Neural crest cell (in vitro differentiated cells): Measurements from ENCODE around the gene HP1BP3. TPM values are rescaled to one million over a fixed set of nuclear protein-coding genes. Genes with fewer than 3 reads are reported as not detected.
"Not testable (repeated sequence)": the region's sequence is repeated elsewhere in the genome, so short reads cannot be mapped to it uniquely, and the experiment has no call there.

ENCODE experiments used
- DNase-seq: peaks from one replicate; pipeline ENCODE4 v3.0.0; 2021; ENCODE audit warnings: low read depth, mixed read lengths, low spot score
- H3K27ac Mint-ChIP-seq: one replicate; pipeline ENCODE4 v1.8.0; 2021; ENCODE audit warnings: mild to moderate bottlenecking, mixed read lengths; ENCODE audit not compliant: unreplicated experiment
- H3K27me3 Mint-ChIP-seq: 2 replicates; pipeline ENCODE4 v1.8.0; 2021; ENCODE audit warnings: low read depth, mild to moderate bottlenecking, mixed read lengths
- H3K36me3 Mint-ChIP-seq: 2 replicates; pipeline ENCODE4 v1.8.0; 2021; ENCODE audit warnings: low read depth, mild to moderate bottlenecking, mixed read lengths
- H3K4me1 Mint-ChIP-seq: 2 replicates; pipeline ENCODE4 v1.8.0; 2021; ENCODE audit warnings: mixed read lengths
- H3K4me3 Mint-ChIP-seq: one replicate; pipeline ENCODE4 v1.8.0; 2021; ENCODE audit warnings: mild to moderate bottlenecking, mixed read lengths
- H3K9me3 Mint-ChIP-seq: 2 replicates; pipeline ENCODE4 v1.8.0; 2021; ENCODE audit warnings: mixed read lengths
- CTCF ChIP-seq: fragments of 200-600 bp; sonication (generic); conservative IDR thresholded peaks from 2 replicates; pipeline ENCODE4 v1.5.0; 2021; ENCODE audit warnings: antibody characterized with exemption, mild to moderate bottlenecking
- total RNA-seq: library from RNA; stranded (reverse); gene quantifications from 2 replicates; pipeline ENCODE4 v1.2.1, GENCODE V29; 2021

HP1BP3 gene
- total RNA-seq, 1 donor from 2014 or later, result 303 TPM

- no peaks in the 10 kb centered on the region for H3K4me1 Mint-ChIP-seq
- H3K9me3 Mint-ChIP-seq, result no peaks in the 10 kb centered on the region
- H3K27ac Mint-ChIP-seq, result no peak overlapping the region
- H3K4me3 Mint-ChIP-seq, result no peak overlapping the region
- DNase-seq, result no peak
- no peaks in the 10 kb centered on the region for H3K27me3 Mint-ChIP-seq
- H3K36me3 Mint-ChIP-seq, result peaks cover 16% of the 10 kb centered on the region
- TF ChIP-seq CTCF, result no peak
Measured at GRCh38 chr1:20811916-20812315, 24.8 kb upstream of the HP1BP3 start.

- no peak for DNase-seq
- no peaks in the 10 kb centered on the region for H3K27me3 Mint-ChIP-seq
- TF ChIP-seq CTCF, result no peak
- no peaks in the 10 kb centered on the region for H3K36me3 Mint-ChIP-seq
- no peaks in the 10 kb centered on the region for H3K9me3 Mint-ChIP-seq
- H3K4me1 Mint-ChIP-seq, result peaks cover 2% of the 10 kb centered on the region
- no peak overlapping the region for H3K27ac Mint-ChIP-seq
- H3K4me3 Mint-ChIP-seq, result no peak overlapping the region
Measured at GRCh38 chr1:20793236-20793635, 6.1 kb upstream of the HP1BP3 start.

- no peaks in the 10 kb centered on the region for H3K9me3 Mint-ChIP-seq
- no peaks in the 10 kb centered on the region for H3K27me3 Mint-ChIP-seq
- no peaks in the 10 kb centered on the region for H3K36me3 Mint-ChIP-seq
- DNase-seq, result no peak
- TF ChIP-seq CTCF, result no peak
- no peak overlapping the region for H3K4me3 Mint-ChIP-seq
- peaks cover 11% of the 10 kb centered on the region for H3K4me1 Mint-ChIP-seq
- no peak overlapping the region for H3K27ac Mint-ChIP-seq
Measured at GRCh38 chr1:20792196-20792595, 5.1 kb upstream of the HP1BP3 start.

- Mint-ChIP-seq H3K9me3 (no peaks in the 10 kb centered on the region), H3K36me3 (no peaks in the 10 kb centered on the region), H3K4me1 (peaks cover 11% of the 10 kb centered on the region), H3K27me3 (no peaks in the 10 kb centered on the region), H3K4me3 (peak overlapping the region; percentile 84), H3K27ac (no peak overlapping the region)
- no peak for TF ChIP-seq CTCF
- DNase-seq, result no peak
Measured at GRCh38 chr1:20790785-20791184, 3.7 kb upstream of the HP1BP3 start.

- not testable (repeated sequence) for H3K27me3 Mint-ChIP-seq, H3K27ac Mint-ChIP-seq, H3K9me3 Mint-ChIP-seq, DNase-seq, H3K36me3 Mint-ChIP-seq
- H3K4me1 Mint-ChIP-seq, result peaks cover 21% of the 10 kb centered on the region
- H3K4me3 Mint-ChIP-seq, result peak overlapping the region; percentile 51
Measured at GRCh38 chr1:20789598-20789997, 2.5 kb upstream of the HP1BP3 start.

GRCh38 chr1:20787840-20788795 is 1.0 kb upstream of the HP1BP3 start:
- no peaks in the 10 kb centered on the region for H3K36me3 Mint-ChIP-seq
- no peak for TF ChIP-seq CTCF
- H3K27me3 Mint-ChIP-seq, result peaks cover 3% of the 10 kb centered on the region
- H3K4me1 Mint-ChIP-seq, result peaks cover 28% of the 10 kb centered on the region
- no peak for DNase-seq
- H3K9me3 Mint-ChIP-seq, result no peaks in the 10 kb centered on the region
- H3K27ac Mint-ChIP-seq, result peak overlapping the region; percentile 96
- peak overlapping the region; percentile 97 for H3K4me3 Mint-ChIP-seq
